OCI-LY3 (cell line): ENCODE results near the gene GBP7.
"Not testable (repeated sequence)": the region's sequence is repeated elsewhere in the genome, so short reads cannot be mapped to it uniquely, and the experiment has no call there.

Source experiments
- CTCF ChIP-seq: fragments of 200-600, 300-600 bp; sonication (generic); IDR thresholded peaks from 2 replicates; pipeline ENCODE4 v1.5.1; 2014; ENCODE audit warnings: antibody characterized with exemption, low read length, low read depth
- EZH2phosphoT487 ChIP-seq: fragments of 200-600 bp; shearing (Covaris generic); IDR thresholded peaks from 2 replicates; pipeline ENCODE4 v1.6.1; 2018; ENCODE audit warnings: antibody characterized with exemption, mixed run types, low read depth

- TF ChIP-seq CTCF, EZH2phosphoT487: not testable (repeated sequence)
Observed at GRCh38 chr1:89126602-89127565, 48.9 kb downstream of the GBP7 start.
